ENCODE measurements around the gene CMTM4. TPM values are rescaled to one million over a fixed set of nuclear protein-coding genes. Genes with fewer than 3 reads are reported as not detected.
"Not testable (repeated sequence)": the region's sequence is repeated elsewhere in the genome, so short reads cannot be mapped to it uniquely, and the experiment has no call there.

CMTM4 gene
- total and polyA plus RNA-seq, 11 donors, result 4.5 to 22.5 (median 12.2) TPM

DNA sequence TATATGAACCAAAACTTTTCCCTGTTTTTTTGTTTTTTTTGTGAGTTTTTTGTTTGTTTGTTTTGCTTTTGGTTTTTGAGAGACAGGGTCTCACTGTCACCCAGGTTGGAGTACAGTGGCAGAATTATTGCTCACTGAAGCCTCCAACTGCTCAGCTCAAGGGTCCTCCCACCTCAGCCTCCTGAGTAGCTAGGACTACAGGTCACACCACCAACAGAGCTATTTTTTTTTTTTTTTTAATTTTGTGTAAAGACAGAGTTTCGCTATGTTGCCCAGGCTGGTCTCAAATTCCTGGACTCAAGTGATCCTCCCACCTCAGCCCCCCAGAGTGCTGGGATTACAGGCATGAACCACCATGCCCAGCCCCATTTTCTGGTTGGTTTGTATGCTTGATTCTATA, 28.6 kb downstream of the CMTM4 start:
- intact Hi-C loops (cut with DNase I), result loop anchor here in 1 of 10 donors (10.0 kb wide), 1 partner anchor 47 kb away; no protein-coding TSS in a partner anchor
- Histone ChIP-seq H3K4me1 (peaks cover 0 to 10% (median 0%) of the 10 kb centered on the region in 12 donors), H3K27ac (no peak overlapping the region), H3K36me3 (no peaks in the 10 kb centered on the region), H3K9me3 (no peaks in the 10 kb centered on the region), H3K4me3 (no peak overlapping the region), H3K27me3 (no peaks in the 10 kb centered on the region)
- DNase-seq (no peak), ATAC-seq (no peak)
- 97 to 100% (median 100%) methylated on average over 1 of the region's 1 CpG for WGBS, 4 donors
- TF ChIP-seq CTCF (IDR thresholded peaks at IDR 0.05) (no peak), POLR2A (IDR thresholded peaks at IDR 0.05) (no peak)

GRCh38 chr16:66662445-66663194, 33.9 kb downstream of the CMTM4 start:
- no peaks in the 10 kb centered on the region for H3K9me3 ChIP-seq
- intact Hi-C loops (cut with DNase I), result loop anchor here in 4 of 10 donors (2.0 to 10.0 kb wide), 5 partner anchors 52 to 208 kb away; partner anchors contain the start of gene DYNC1LI2 (in 1 of the 4)
- H3K4me3 ChIP-seq, result no peak overlapping the region
- peaks cover 3 to 32% (median 25%) of the 10 kb centered on the region in 12 donors for H3K4me1 ChIP-seq
- H3K27me3 ChIP-seq, result no peaks in the 10 kb centered on the region
- DNase-seq (no peak), ATAC-seq (peak; percentile 53 to 70 (median 62))
- no peaks in the 10 kb centered on the region for H3K36me3 ChIP-seq
- H3K27ac ChIP-seq, result peak overlapping the region in 11 of 12 donors; percentile 5 to 78 (median 39)
- 64 to 73% (median 70%) methylated on average over 7 of the region's 7 CpGs for WGBS, 4 donors
- TF ChIP-seq CTCF (IDR thresholded peaks at IDR 0.05), result peak; percentile 16 to 59 (median 41)
- TF ChIP-seq POLR2A (IDR thresholded peaks at IDR 0.05), result no peak

GRCh38 chr16:66661671-66662346, 34.7 kb downstream of the CMTM4 start:
- peaks cover 3 to 32% (median 25%) of the 10 kb centered on the region in 12 donors for H3K4me1 ChIP-seq
- not testable (repeated sequence) for H3K36me3 ChIP-seq, H3K9me3 ChIP-seq, DNase-seq, H3K27me3 ChIP-seq, H3K4me3 ChIP-seq
- ATAC-seq, result peak in 3 of 4 donors; percentile 32 to 44 (median 37)
- intact Hi-C loops (cut with DNase I), result loop anchor here in 4 of 10 donors (2.0 to 10.0 kb wide), 5 partner anchors 53 to 209 kb away; partner anchors contain the start of gene DYNC1LI2 (in 1 of the 4)
- WGBS, 4 donors, result 84 to 86% (median 84%) methylated on average over 6 of the region's 6 CpGs
- peak overlapping the region in 11 of 12 donors; percentile 5 to 78 (median 51) for H3K27ac ChIP-seq

DNA sequence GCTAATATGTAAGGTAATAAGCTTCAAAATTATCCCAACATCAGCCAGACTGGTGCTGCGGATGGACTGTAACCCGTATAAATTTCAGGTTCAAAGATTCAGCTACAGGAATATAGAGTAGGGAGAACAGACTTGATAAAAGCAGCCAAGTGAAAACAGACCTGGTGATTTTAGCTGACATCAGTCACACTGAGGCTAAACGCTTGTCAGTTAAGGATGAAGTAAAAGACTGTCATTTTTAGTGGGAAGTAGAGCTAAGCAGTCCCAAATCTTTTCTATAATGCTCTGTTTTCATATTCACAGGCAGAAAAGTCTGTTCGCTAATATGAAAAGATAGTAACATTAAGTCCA, 35.4 kb downstream of the CMTM4 start:
- intact Hi-C loops (cut with DNase I), result loop anchor here in 3 of 10 donors (5.0 to 10.0 kb wide), 3 partner anchors 54 to 206 kb away; partner anchors contain the start of gene DYNC1LI2 (in 1 of the 3)
- Histone ChIP-seq H3K27me3 (no peaks in the 10 kb centered on the region), H3K27ac (peak overlapping the region; percentile 0 to 78 (median 62)), H3K4me3 (no peak overlapping the region), H3K36me3 (no peaks in the 10 kb centered on the region), H3K9me3 (no peaks in the 10 kb centered on the region), H3K4me1 (peaks cover 3 to 32% (median 25%) of the 10 kb centered on the region in 12 donors)
- DNase-seq (no peak), ATAC-seq (no peak)
- WGBS, 4 donors, result 73 to 79% (median 75%) methylated on average over 4 of the region's 4 CpGs
- TF ChIP-seq POLR2A (IDR thresholded peaks at IDR 0.05), result no peak
- no peak for TF ChIP-seq CTCF (IDR thresholded peaks at IDR 0.05)
